Natural killer cell (primary cell): ENCODE results near the gene NEU4. TPM values are rescaled to one million over a fixed set of nuclear protein-coding genes. Genes with fewer than 3 reads are reported as not detected.

ENCODE experiments used
- ATAC-seq, 3 donors: fragments of 150-1000 bp in 2 of 3; fragments of 200-7000 bp in 1 of 3; cut with Tn5 transposase; 1 replicate in 1 of 3; 2 replicates in 2 of 3; pipeline ENCODE4 v1.10.0; 2021; ENCODE audit warnings: mild to moderate bottlenecking in 2 of 3, moderate library complexity in 2 of 3
- DNase-seq, 2 donors: peaks; one replicate each; pipeline versions ENCODE4 v3.0.0 to v3.0.0-alpha.2; 2013 to 2021; ENCODE audit warnings: mixed read lengths in 1 of 2
- H3K27ac ChIP-seq: one replicate; pipeline ENCODE4 v1.5.1; 2013; ENCODE audit warnings: mild to moderate bottlenecking, low read length
- H3K27me3 ChIP-seq: one replicate; pipeline ENCODE4 v1.6.1; 2013; ENCODE audit warnings: low read length; ENCODE audit not compliant: control insufficient read depth, insufficient read depth
- H3K36me3 ChIP-seq: one replicate; pipeline ENCODE4 v1.6.1; 2013; ENCODE audit warnings: low read length; ENCODE audit not compliant: control insufficient read depth, insufficient read depth
- H3K4me1 ChIP-seq: one replicate; pipeline ENCODE4 v1.6.1; 2013; ENCODE audit warnings: low read length; ENCODE audit not compliant: control insufficient read depth, insufficient read depth
- H3K4me3 ChIP-seq: one replicate; pipeline ENCODE4 v1.5.1; 2013; ENCODE audit warnings: low read length
- H3K9me3 ChIP-seq: one replicate; pipeline ENCODE4 v1.6.1; 2013; ENCODE audit warnings: low read length; ENCODE audit not compliant: control insufficient read depth, insufficient read depth
- H3K27ac Mint-ChIP-seq, 2 donors: one replicate each; pipeline ENCODE4 v1.8.0; 2022; ENCODE audit warnings: mild to moderate bottlenecking in 2 of 2, mixed read lengths in 2 of 2, moderate library complexity in 1 of 2
- H3K27me3 Mint-ChIP-seq, 2 donors: one replicate each; pipeline ENCODE4 v1.8.0; 2022; ENCODE audit warnings: low read depth in 2 of 2, mixed read lengths in 2 of 2
- H3K36me3 Mint-ChIP-seq: one replicate; pipeline ENCODE4 v1.8.0; 2022; ENCODE audit warnings: mixed read lengths
- H3K4me1 Mint-ChIP-seq, 2 donors: one replicate each; pipeline ENCODE4 v1.8.0; 2022; ENCODE audit warnings: mixed read lengths in 2 of 2
- H3K4me3 Mint-ChIP-seq: one replicate; pipeline ENCODE4 v1.8.0; 2022; ENCODE audit warnings: mild to moderate bottlenecking, moderate library complexity, mixed read lengths
- H3K9me3 Mint-ChIP-seq, 2 donors: one replicate each; pipeline ENCODE4 v1.8.0; 2022; ENCODE audit warnings: mixed read lengths in 2 of 2
- CTCF ChIP-seq: fragments of 200-600 bp; IDR thresholded peaks from one replicate; pipeline ENCODE4 v1.8.0; 2022; ENCODE audit warnings: antibody characterized with exemption
- WGBS: methylation state at CpG from one replicate; pipeline ENCODE4 v1.1.7; 2013; ENCODE audit warnings: missing lambda C conversion rate; ENCODE audit not compliant: insufficient coverage; 5-methylcytosine and 5-hydroxymethylcytosine counted together
- intact Hi-C: fragments of 100-400 bp; cut with micrococcal nuclease; formaldehyde crosslinking; loops from one replicate; pipeline ENCODE4 v1.14.2; 2022
- total RNA-seq, 4 donors: library from RNA; stranded (reverse); fragments of 120-200 nt in 1 of 4; gene quantifications; one replicate each; pipeline versions ENCODE4 v1.2.3 to v1.2.4, GENCODE V29; 2013 to 2022

NEU4 gene
- total RNA-seq, 3 donors from 2014 or later (not counting 1 experiment from before 2014, with no cell fraction given) = 0.39 to 6.6 (median 2.2) TPM

GRCh38 chr2:241767464-241768250 lies 41.3 kb upstream of the NEU4 start:
- Mint-ChIP-seq H3K36me3 (no peaks in the 10 kb centered on the region), H3K27me3 (peaks cover 8 to 16% of the 10 kb centered on the region in 2 donors), H3K4me3 (no peak overlapping the region), H3K9me3 (no peaks in the 10 kb centered on the region), H3K27ac (no peak overlapping the region), H3K4me1 (peaks cover 17 to 27% of the 10 kb centered on the region in 2 donors)
- DNase-seq (no peak), ATAC-seq (no peak)
- H3K27me3 ChIP-seq = peaks cover 5% of the 10 kb centered on the region
- no peak overlapping the region for H3K4me3 ChIP-seq
- H3K27ac ChIP-seq = no peak overlapping the region
- H3K4me1 ChIP-seq = peaks cover 28% of the 10 kb centered on the region
- intact Hi-C loops = no loop called here
- no peaks in the 10 kb centered on the region for H3K36me3 ChIP-seq
- H3K9me3 ChIP-seq = no peaks in the 10 kb centered on the region
- 93% methylated on average over 37 of the region's 37 CpGs for WGBS
- no peak for TF ChIP-seq CTCF

GRCh38 chr2:241768251-241768711 lies 40.7 kb upstream of the NEU4 start:
- peaks cover 8 to 19% of the 10 kb centered on the region in 2 donors for H3K27me3 Mint-ChIP-seq
- 92% methylated on average over 29 of the region's 29 CpGs for WGBS
- Histone ChIP-seq H3K9me3 (no peaks in the 10 kb centered on the region), H3K4me3 (no peak overlapping the region), H3K36me3 (no peaks in the 10 kb centered on the region), H3K4me1 (peaks cover 24% of the 10 kb centered on the region), H3K27ac (no peak overlapping the region), H3K27me3 (peaks cover 6% of the 10 kb centered on the region)
- TF ChIP-seq CTCF = no peak
- intact Hi-C loops = no loop called here
- DNase-seq (no peak), ATAC-seq (no peak)
- H3K4me1 Mint-ChIP-seq = peaks cover 10 to 21% of the 10 kb centered on the region in 2 donors
- no peaks in the 10 kb centered on the region for H3K9me3 Mint-ChIP-seq
- no peaks in the 10 kb centered on the region for H3K36me3 Mint-ChIP-seq
- no peak overlapping the region for H3K4me3 Mint-ChIP-seq
- H3K27ac Mint-ChIP-seq = no peak overlapping the region

- H3K27me3 Mint-ChIP-seq = peaks cover 8 to 19% of the 10 kb centered on the region in 2 donors
- ATAC-seq (no peak), DNase-seq (no peak)
- H3K36me3 ChIP-seq = no peaks in the 10 kb centered on the region
- intact Hi-C loops = no loop called here
- no peaks in the 10 kb centered on the region for H3K36me3 Mint-ChIP-seq
- H3K9me3 Mint-ChIP-seq = no peaks in the 10 kb centered on the region
- no peak overlapping the region for H3K4me3 Mint-ChIP-seq
- no peak for TF ChIP-seq CTCF
- H3K27me3 ChIP-seq = peaks cover 6% of the 10 kb centered on the region
- H3K4me1 Mint-ChIP-seq = peaks cover 6 to 15% of the 10 kb centered on the region in 2 donors
- no peak overlapping the region for H3K27ac ChIP-seq
- peaks cover 18% of the 10 kb centered on the region for H3K4me1 ChIP-seq
- WGBS = 95% methylated on average over 11 of the region's 11 CpGs
- no peak overlapping the region for H3K27ac Mint-ChIP-seq
- no peaks in the 10 kb centered on the region for H3K9me3 ChIP-seq
- no peak overlapping the region for H3K4me3 ChIP-seq
These were observed 40.1 kb upstream of the NEU4 start for GRCh38 chr2:241768850-241769249.
